HepG2 (cell line): ENCODE measurements around the gene CDH1. TPM values are rescaled to one million over a fixed set of nuclear protein-coding genes. Genes with fewer than 3 reads are reported as not detected.

Experiments used
- GABPA ChIP-seq, 2 experiments: IDR thresholded peaks; 2 replicates each; pipeline ENCODE4 v1.6.1; 2011 to 2016; ENCODE audit warnings: low read depth in 2 of 2, low read length in 1 of 2, missing biosample characterization in 1 of 2, missing genetic modification characterization in 1 of 2
- GABPB1 ChIP-seq: IDR thresholded peaks from 2 replicates; pipeline ENCODE4 v1.6.1; 2016; ENCODE audit warnings: mild to moderate bottlenecking, missing genetic modification reagents, moderate library complexity, missing compliant biosample characterization
- HMG20A ChIP-seq: IDR thresholded peaks from 2 replicates; pipeline ENCODE4 v1.6.1; 2016; ENCODE audit warnings: borderline replicate concordance
- IRF2 ChIP-seq: IDR thresholded peaks from 2 replicates; pipeline ENCODE4 v1.6.1; 2018; ENCODE audit warnings: missing genetic modification reagents, missing compliant biosample characterization
- KLF11 ChIP-seq: IDR thresholded peaks from 2 replicates; pipeline ENCODE4 v1.6.1; 2016; ENCODE audit warnings: missing compliant biosample characterization
- MAF1 ChIP-seq: sonication (generic); formaldehyde crosslinking; IDR thresholded peaks from 2 replicates; pipeline ENCODE4 v1.5.0; 2020; ENCODE audit warnings: missing genetic modification reagents, borderline replicate concordance
- SP5 ChIP-seq: IDR thresholded peaks from 2 replicates; pipeline ENCODE4 v1.6.1; 2016; ENCODE audit warnings: low read depth, borderline replicate concordance
- TAF1 ChIP-seq: sonication (generic); formaldehyde crosslinking; IDR thresholded peaks from 2 replicates; pipeline ENCODE4 v1.4.0; 2020; ENCODE audit warnings: missing genetic modification reagents
- ZFP36L2 ChIP-seq: sonication (generic); formaldehyde crosslinking; IDR thresholded peaks from 2 replicates; pipeline ENCODE4 v1.4.0; 2020; ENCODE audit warnings: missing genetic modification reagents
- ZMAT3 ChIP-seq: sonication (generic); formaldehyde crosslinking; conservative IDR thresholded peaks from 2 replicates; pipeline ENCODE4 v1.7.0; 2021; ENCODE audit warnings: missing genetic modification reagents
- ZNF501 ChIP-seq: sonication (generic); formaldehyde crosslinking; IDR thresholded peaks from 2 replicates; pipeline ENCODE4 v1.5.1; 2020; ENCODE audit warnings: mild to moderate bottlenecking, moderate library complexity, missing genetic modification reagents
- ZNF605 ChIP-seq: sonication (generic); formaldehyde crosslinking; IDR thresholded peaks from 2 replicates; pipeline ENCODE4 v1.8.0; 2022; ENCODE audit warnings: mild to moderate bottlenecking, missing genetic modification reagents
- ZNF747 ChIP-seq: sonication (generic); formaldehyde crosslinking; IDR thresholded peaks from 2 replicates; pipeline ENCODE4 v1.8.1; 2023; ENCODE audit warnings: missing genetic modification reagents, mild to moderate bottlenecking, borderline replicate concordance
- ZSCAN21 ChIP-seq: sonication (generic); formaldehyde crosslinking; IDR thresholded peaks from 2 replicates; pipeline ENCODE4 v1.8.0; 2022; ENCODE audit warnings: mild to moderate bottlenecking, missing genetic modification reagents, moderate library complexity, borderline replicate concordance
- polyA plus RNA-seq, 8 experiments: library from polyadenylated mRNA; depleted of rRNA in 3 of 8; stranded (reverse) in 7 of 8; unstranded in 1 of 8; fragments of >200 nt; fragmentation: Illumina TruSeq in 4 of 8; extraction: Trizol in 4 of 8; gene quantifications; 2 replicates each; pipeline versions ENCODE4 v1.2.1 to v1.2.3, GENCODE V29; 2011 to 2016; ENCODE audit warnings: low read depth in 4 of 8, missing spikeins in 1 of 8, mixed read lengths in 1 of 8; ENCODE audit not compliant: insufficient read depth in 1 of 8
- total RNA-seq, 5 experiments: library from RNA; depleted of rRNA; stranded (reverse); fragments of >200 nt; fragmentation: Illumina TruSeq; extraction: Trizol; gene quantifications; 2 replicates each; pipeline ENCODE4 v1.2.3, GENCODE V29; 2016; ENCODE audit warnings: low read depth in 1 of 5
- TF ChIP-seq, protein P1 (sequence below): IDR thresholded peaks from 2 replicates; pipeline ENCODE4 v1.6.1; 2012; ENCODE audit warnings: inconsistent platforms
- TF ChIP-seq, protein P2 (sequence below): IDR thresholded peaks from 2 replicates; pipeline ENCODE4 v1.6.1; 2018; ENCODE audit warnings: missing genetic modification reagents
- TF ChIP-seq, protein P3 (sequence below): sonication (generic); formaldehyde crosslinking; IDR thresholded peaks from 2 replicates; pipeline ENCODE4 v1.5.0; 2020; ENCODE audit warnings: mild to moderate bottlenecking, missing genetic modification reagents, borderline replicate concordance
- TF ChIP-seq, protein P4 (sequence below): sonication (generic); formaldehyde crosslinking; conservative IDR thresholded peaks from 2 replicates; pipeline ENCODE4 v1.8.1; 2023; ENCODE audit warnings: missing genetic modification reagents

The CDH1 gene
- total and polyA plus RNA-seq, 2 of the 13 experiments (the other 11 are each of a cell fraction or from before 2014, with no cell fraction given) = 0.95 to 9.8 TPM

DNA sequence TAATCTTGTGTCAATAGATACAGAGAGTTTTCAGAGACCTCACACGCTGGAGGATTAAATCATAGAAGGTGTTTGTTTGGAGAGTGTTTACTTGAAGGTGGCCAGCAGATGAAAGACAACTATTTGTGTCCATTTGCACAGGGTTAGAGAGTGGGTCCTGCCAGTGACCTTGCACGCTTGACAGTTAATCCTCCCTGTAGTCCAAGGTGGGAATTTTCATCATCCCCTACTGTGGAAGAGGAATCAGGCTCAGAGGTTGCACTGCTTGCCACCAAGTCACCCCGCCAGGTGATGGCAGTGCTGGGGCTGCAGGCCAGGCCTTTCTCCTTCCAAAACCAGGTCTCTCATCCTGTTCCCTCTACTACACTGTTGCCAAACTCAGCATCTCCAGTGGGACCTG is 12.3 kb downstream of the CDH1 start (continued):
- TF ChIP-seq, protein P1, sequence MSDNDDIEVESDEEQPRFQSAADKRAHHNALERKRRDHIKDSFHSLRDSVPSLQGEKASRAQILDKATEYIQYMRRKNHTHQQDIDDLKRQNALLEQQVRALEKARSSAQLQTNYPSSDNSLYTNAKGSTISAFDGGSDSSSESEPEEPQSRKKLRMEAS = no peak
- TF ChIP-seq TAF1 (CRISPR knock-in tag) (no peak), ZNF605 (CRISPR knock-in tag) (no peak), HMG20A (CRISPR knock-in tag) (peak; percentile 80; the same call in 1 of the 2 replicates), IRF2 (CRISPR knock-in tag) (0 out of 2 replicates have a peak, but pooled peaks have one; percentile 21), GABPA (IDR thresholded peaks at IDR 0.05; ENCODE audit: low read depth, low read length) (no peak), GABPA (CRISPR knock-in tag; IDR thresholded peaks at IDR 0.05; ENCODE audit: low read depth) (0 out of 2 replicates have a peak, but pooled peaks have one; percentile 28), ZFP36L2 (CRISPR knock-in tag) (no peak), MAF1 (CRISPR knock-in tag) (no peak), ZNF501 (CRISPR knock-in tag) (no peak), GABPB1 (CRISPR knock-in tag) (0 out of 2 replicates have a peak, but pooled peaks have one; percentile 24), KLF11 (0 out of 2 replicates have a peak, but pooled peaks have one; percentile 41), ZMAT3 (CRISPR knock-in tag) (no peak), SP5 (CRISPR knock-in tag) (peak; percentile 43; the same call in 1 of the 2 replicates), ZSCAN21 (CRISPR knock-in tag) (peak; percentile 38; the same call in 1 of the 2 replicates), ZNF747 (CRISPR knock-in tag) (no peak)
- TF ChIP-seq, protein P2, sequence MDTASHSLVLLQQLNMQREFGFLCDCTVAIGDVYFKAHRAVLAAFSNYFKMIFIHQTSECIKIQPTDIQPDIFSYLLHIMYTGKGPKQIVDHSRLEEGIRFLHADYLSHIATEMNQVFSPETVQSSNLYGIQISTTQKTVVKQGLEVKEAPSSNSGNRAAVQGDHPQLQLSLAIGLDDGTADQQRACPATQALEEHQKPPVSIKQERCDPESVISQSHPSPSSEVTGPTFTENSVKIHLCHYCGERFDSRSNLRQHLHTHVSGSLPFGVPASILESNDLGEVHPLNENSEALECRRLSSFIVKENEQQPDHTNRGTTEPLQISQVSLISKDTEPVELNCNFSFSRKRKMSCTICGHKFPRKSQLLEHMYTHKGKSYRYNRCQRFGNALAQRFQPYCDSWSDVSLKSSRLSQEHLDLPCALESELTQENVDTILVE (CRISPR knock-in tag) = 0 out of 2 replicates have a peak, but pooled peaks have one; percentile 28
- TF ChIP-seq, protein P3, sequence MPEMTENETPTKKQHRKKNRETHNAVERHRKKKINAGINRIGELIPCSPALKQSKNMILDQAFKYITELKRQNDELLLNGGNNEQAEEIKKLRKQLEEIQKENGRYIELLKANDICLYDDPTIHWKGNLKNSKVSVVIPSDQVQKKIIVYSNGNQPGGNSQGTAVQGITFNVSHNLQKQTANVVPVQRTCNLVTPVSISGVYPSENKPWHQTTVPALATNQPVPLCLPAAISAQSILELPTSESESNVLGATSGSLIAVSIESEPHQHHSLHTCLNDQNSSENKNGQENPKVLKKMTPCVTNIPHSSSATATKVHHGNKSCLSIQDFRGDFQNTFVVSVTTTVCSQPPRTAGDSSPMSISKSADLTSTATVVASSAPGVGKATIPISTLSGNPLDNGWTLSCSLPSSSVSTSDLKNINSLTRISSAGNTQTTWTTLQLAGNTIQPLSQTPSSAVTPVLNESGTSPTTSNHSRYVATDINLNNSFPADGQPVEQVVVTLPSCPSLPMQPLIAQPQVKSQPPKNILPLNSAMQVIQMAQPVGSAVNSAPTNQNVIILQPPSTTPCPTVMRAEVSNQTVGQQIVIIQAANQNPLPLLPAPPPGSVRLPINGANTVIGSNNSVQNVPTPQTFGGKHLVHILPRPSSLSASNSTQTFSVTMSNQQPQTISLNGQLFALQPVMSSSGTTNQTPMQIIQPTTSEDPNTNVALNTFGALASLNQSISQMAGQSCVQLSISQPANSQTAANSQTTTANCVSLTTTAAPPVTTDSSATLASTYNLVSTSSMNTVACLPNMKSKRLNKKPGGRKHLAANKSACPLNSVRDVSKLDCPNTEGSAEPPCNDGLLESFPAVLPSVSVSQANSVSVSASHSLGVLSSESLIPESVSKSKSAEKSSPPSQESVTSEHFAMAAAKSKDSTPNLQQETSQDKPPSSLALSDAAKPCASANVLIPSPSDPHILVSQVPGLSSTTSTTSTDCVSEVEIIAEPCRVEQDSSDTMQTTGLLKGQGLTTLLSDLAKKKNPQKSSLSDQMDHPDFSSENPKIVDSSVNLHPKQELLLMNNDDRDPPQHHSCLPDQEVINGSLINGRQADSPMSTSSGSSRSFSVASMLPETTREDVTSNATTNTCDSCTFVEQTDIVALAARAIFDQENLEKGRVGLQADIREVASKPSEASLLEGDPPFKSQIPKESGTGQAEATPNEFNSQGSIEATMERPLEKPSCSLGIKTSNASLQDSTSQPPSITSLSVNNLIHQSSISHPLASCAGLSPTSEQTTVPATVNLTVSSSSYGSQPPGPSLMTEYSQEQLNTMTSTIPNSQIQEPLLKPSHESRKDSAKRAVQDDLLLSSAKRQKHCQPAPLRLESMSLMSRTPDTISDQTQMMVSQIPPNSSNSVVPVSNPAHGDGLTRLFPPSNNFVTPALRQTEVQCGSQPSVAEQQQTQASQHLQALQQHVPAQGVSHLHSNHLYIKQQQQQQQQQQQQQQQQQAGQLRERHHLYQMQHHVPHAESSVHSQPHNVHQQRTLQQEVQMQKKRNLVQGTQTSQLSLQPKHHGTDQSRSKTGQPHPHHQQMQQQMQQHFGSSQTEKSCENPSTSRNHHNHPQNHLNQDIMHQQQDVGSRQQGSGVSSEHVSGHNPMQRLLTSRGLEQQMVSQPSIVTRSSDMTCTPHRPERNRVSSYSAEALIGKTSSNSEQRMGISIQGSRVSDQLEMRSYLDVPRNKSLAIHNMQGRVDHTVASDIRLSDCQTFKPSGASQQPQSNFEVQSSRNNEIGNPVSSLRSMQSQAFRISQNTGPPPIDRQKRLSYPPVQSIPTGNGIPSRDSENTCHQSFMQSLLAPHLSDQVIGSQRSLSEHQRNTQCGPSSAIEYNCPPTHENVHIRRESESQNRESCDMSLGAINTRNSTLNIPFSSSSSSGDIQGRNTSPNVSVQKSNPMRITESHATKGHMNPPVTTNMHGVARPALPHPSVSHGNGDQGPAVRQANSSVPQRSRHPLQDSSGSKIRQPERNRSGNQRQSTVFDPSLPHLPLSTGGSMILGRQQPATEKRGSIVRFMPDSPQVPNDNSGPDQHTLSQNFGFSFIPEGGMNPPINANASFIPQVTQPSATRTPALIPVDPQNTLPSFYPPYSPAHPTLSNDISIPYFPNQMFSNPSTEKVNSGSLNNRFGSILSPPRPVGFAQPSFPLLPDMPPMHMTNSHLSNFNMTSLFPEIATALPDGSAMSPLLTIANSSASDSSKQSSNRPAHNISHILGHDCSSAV (CRISPR knock-in tag) = no peak
- TF ChIP-seq, protein P4, sequence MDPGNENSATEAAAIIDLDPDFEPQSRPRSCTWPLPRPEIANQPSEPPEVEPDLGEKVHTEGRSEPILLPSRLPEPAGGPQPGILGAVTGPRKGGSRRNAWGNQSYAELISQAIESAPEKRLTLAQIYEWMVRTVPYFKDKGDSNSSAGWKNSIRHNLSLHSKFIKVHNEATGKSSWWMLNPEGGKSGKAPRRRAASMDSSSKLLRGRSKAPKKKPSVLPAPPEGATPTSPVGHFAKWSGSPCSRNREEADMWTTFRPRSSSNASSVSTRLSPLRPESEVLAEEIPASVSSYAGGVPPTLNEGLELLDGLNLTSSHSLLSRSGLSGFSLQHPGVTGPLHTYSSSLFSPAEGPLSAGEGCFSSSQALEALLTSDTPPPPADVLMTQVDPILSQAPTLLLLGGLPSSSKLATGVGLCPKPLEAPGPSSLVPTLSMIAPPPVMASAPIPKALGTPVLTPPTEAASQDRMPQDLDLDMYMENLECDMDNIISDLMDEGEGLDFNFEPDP (CRISPR knock-in tag) = no peak
